ENCODE results near the gene ATP5F1D. TPM values are rescaled to one million over a fixed set of nuclear protein-coding genes. Genes with fewer than 3 reads are reported as not detected.

The ATP5F1D gene
- total and polyA plus RNA-seq, 2 of the 13 experiments (the other 11 are each of a cell fraction or from before 2014, with no cell fraction given), result 39.4 to 78.7 TPM

DNA sequence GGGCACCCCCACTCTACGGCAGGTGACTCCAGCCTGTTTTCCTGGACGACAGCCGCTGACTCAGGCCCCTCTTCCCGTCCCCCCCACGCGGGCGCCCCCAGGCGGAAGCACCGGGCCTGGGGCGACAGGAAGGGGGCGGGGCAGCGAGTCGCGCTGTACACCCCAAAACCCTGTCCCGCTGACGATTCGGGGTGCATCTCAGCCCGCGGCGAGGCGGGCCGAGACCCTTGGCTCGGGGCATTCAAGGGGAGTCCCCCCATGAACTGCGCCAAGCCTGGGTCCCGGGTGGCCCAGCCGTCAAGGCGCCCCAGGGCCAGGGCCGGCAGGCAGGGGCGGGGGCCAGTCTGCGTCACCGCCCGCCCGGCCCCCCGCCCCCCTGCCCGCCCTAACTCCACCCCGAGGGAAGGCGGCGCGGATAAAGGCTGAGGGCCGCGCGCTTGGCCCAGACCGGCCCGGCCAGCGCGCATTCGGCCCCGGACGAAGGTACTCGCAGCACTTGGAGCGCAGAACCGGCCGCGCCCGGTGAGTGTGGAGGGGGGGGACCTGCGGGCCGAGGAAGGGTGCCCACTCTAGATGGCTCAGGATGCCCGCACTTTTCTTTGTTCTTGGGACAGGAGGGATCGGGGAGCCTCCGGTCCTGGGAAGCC, 6.7 kb downstream of the ATP5F1D start, which contains the start of gene MIDN (continued):
- TF ChIP-seq, protein P1, sequence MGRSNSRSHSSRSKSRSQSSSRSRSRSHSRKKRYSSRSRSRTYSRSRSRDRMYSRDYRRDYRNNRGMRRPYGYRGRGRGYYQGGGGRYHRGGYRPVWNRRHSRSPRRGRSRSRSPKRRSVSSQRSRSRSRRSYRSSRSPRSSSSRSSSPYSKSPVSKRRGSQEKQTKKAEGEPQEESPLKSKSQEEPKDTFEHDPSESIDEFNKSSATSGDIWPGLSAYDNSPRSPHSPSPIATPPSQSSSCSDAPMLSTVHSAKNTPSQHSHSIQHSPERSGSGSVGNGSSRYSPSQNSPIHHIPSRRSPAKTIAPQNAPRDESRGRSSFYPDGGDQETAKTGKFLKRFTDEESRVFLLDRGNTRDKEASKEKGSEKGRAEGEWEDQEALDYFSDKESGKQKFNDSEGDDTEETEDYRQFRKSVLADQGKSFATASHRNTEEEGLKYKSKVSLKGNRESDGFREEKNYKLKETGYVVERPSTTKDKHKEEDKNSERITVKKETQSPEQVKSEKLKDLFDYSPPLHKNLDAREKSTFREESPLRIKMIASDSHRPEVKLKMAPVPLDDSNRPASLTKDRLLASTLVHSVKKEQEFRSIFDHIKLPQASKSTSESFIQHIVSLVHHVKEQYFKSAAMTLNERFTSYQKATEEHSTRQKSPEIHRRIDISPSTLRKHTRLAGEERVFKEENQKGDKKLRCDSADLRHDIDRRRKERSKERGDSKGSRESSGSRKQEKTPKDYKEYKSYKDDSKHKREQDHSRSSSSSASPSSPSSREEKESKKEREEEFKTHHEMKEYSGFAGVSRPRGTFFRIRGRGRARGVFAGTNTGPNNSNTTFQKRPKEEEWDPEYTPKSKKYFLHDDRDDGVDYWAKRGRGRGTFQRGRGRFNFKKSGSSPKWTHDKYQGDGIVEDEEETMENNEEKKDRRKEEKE (IDR thresholded peaks at IDR 0.05), result no peak
- TF ChIP-seq SUZ12 (IDR thresholded peaks at IDR 0.05; ENCODE audit: low read depth, low read length), result no peak
- TF ChIP-seq MXI1 (IDR thresholded peaks at IDR 0.05; ENCODE audit: borderline replicate concordance, low read depth, low read length), result peak; percentile 30; the same call in 1 of the 3 replicates
- TF ChIP-seq, protein P2, sequence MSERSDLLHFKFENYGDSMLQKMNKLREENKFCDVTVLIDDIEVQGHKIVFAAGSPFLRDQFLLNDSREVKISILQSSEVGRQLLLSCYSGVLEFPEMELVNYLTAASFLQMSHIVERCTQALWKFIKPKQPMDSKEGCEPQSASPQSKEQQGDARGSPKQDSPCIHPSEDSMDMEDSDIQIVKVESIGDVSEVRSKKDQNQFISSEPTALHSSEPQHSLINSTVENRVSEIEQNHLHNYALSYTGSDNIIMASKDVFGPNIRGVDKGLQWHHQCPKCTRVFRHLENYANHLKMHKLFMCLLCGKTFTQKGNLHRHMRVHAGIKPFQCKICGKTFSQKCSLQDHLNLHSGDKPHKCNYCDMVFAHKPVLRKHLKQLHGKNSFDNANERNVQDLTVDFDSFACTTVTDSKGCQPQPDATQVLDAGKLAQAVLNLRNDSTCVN (CRISPR knock-in tag; IDR thresholded peaks at IDR 0.05; ENCODE audit: borderline replicate concordance), result no peak
- TF ChIP-seq ZSCAN9 (CRISPR knock-in tag; IDR thresholded peaks at IDR 0.05; ENCODE audit: borderline replicate concordance), result no peak
- no peak for TF ChIP-seq TP53 (CRISPR knock-in tag; conservative IDR thresholded peaks at IDR 0.05)
- no peak for TF ChIP-seq GABPA (IDR thresholded peaks at IDR 0.05; ENCODE audit: low read depth, low read length)
- peak; percentile 59; the same call in 1 of the 2 replicates for TF ChIP-seq GABPA (CRISPR knock-in tag; IDR thresholded peaks at IDR 0.05; ENCODE audit: low read depth)
- TF ChIP-seq, protein P3, sequence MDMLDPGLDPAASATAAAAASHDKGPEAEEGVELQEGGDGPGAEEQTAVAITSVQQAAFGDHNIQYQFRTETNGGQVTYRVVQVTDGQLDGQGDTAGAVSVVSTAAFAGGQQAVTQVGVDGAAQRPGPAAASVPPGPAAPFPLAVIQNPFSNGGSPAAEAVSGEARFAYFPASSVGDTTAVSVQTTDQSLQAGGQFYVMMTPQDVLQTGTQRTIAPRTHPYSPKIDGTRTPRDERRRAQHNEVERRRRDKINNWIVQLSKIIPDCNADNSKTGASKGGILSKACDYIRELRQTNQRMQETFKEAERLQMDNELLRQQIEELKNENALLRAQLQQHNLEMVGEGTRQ (IDR thresholded peaks at IDR 0.05; ENCODE audit: low read depth, low read length), result no peak
- TF ChIP-seq, protein P3 (CRISPR knock-in tag; IDR thresholded peaks at IDR 0.05; ENCODE audit: borderline replicate concordance), result no peak
- no peak for TF ChIP-seq ZFP36L2 (CRISPR knock-in tag; IDR thresholded peaks at IDR 0.05)
- no peak for TF ChIP-seq KAT7 (CRISPR knock-in tag; IDR thresholded peaks at IDR 0.05; ENCODE audit: borderline replicate concordance)
- peak; percentile 84; the same call in 1 of the 2 replicates for TF ChIP-seq NFKB2 (CRISPR knock-in tag; IDR thresholded peaks at IDR 0.05; ENCODE audit: borderline replicate concordance)
- TF ChIP-seq ZNF557 (CRISPR knock-in tag; IDR thresholded peaks at IDR 0.05), result no peak
- peak; percentile 65 for TF ChIP-seq ZC3H13 (CRISPR knock-in tag; IDR thresholded peaks at IDR 0.05)
- no peak for TF ChIP-seq U2AF2 (IDR thresholded peaks at IDR 0.05; ENCODE audit: low read depth, low read length)
- TF ChIP-seq, protein P4, sequence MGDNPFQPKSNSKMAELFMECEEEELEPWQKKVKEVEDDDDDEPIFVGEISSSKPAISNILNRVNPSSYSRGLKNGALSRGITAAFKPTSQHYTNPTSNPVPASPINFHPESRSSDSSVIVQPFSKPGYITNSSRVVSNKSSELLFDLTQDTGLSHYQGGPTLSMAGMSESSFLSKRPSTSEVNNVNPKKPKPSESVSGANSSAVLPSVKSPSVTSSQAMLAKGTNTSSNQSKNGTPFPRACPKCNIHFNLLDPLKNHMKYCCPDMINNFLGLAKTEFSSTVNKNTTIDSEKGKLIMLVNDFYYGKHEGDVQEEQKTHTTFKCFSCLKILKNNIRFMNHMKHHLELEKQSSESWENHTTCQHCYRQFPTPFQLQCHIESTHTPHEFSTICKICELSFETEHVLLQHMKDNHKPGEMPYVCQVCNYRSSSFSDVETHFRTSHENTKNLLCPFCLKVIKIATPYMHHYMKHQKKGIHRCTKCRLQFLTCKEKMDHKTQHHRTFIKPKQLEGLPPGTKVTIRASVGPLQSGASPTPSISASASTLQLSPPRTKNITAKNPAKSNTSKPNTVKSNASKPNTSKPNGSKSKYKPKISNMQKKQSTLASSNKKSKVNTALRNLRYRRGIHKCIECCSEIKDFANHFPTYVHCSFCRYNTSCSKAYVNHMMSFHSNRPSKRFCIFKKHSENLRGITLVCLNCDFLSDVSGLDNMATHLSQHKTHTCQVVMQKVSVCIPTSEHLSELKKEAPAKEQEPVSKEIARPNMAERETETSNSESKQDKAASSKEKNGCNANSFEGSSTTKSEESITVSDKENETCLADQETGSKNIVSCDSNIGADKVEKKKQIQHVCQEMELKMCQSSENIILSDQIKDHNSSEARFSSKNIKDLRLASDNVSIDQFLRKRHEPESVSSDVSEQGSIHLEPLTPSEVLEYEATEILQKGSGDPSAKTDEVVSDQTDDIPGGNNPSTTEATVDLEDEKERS (CRISPR knock-in tag; IDR thresholded peaks at IDR 0.05), result 0 out of 2 replicates have a peak, but pooled peaks have one; percentile 8
- no peak for TF ChIP-seq CCAR2 (optimal IDR thresholded peaks at IDR 0.05; ENCODE audit: low read depth, low read length)
- TF ChIP-seq PITX1 (CRISPR knock-in tag; IDR thresholded peaks at IDR 0.05), result no peak
- TF ChIP-seq, protein P5, sequence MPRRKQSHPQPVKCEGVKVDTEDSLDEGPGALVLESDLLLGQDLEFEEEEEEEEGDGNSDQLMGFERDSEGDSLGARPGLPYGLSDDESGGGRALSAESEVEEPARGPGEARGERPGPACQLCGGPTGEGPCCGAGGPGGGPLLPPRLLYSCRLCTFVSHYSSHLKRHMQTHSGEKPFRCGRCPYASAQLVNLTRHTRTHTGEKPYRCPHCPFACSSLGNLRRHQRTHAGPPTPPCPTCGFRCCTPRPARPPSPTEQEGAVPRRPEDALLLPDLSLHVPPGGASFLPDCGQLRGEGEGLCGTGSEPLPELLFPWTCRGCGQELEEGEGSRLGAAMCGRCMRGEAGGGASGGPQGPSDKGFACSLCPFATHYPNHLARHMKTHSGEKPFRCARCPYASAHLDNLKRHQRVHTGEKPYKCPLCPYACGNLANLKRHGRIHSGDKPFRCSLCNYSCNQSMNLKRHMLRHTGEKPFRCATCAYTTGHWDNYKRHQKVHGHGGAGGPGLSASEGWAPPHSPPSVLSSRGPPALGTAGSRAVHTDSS (CRISPR knock-in tag; conservative IDR thresholded peaks at IDR 0.05), result no peak

Measured in HepG2 (cell line).